K562 (cell line): ENCODE measurements around the gene CDAN1. TPM values are rescaled to one million over a fixed set of nuclear protein-coding genes. Genes with fewer than 3 reads are reported as not detected.

Experiments used
- ATAC-seq: fragments of 200-7000 bp; cut with Tn5 transposase; 3 replicates; pipeline ENCODE4 v1.9.1; 2020; ENCODE audit warnings: moderate library complexity
- BruUV-seq: library from RNA; stranded (reverse); fragments of 400-500 nt; replicated peaks from 2 replicates; lab custom pipeline; 2021; lab: Mats Ljungman, UMichigan
- CTCF ChIA-PET: fragments of 300-600 bp; formaldehyde crosslinking; extraction: SDS; loops from one replicate; lab custom pipeline; 2021; ENCODE audit warnings: low intra/inter-chr PET ratio; lab: Yijun Ruan, JAX
- POLR2A ChIA-PET: fragments of 300-600, 350-650 bp; sonication (Branson Sonifier 250); formaldehyde crosslinking; extraction: SDS; loops from one replicate; lab custom pipeline; 2021; ENCODE audit warnings: antibody characterized with exemption, inconsistent platforms; lab: Yijun Ruan, JAX
- DNase-seq, 4 experiments: peaks; one replicate each; pipeline versions ENCODE4 v3.0.0 to v3.0.0-alpha.2; 2011 to 2018; ENCODE audit warnings: low spot score in 3 of 4, mixed read lengths in 3 of 4; ENCODE audit errors: extremely low read depth in 1 of 4
- FAIRE-seq: peaks from 2 replicates; lab custom pipeline; 2011; peaks lifted over from hg19 to GRCh38; lab: Jason Lieb, UNC
- H2AFZ ChIP-seq: 2 replicates; pipeline ENCODE4 v1.6.0; 2011; ENCODE audit warnings: low read depth, low read length, control low read depth, inconsistent platforms
- H3K27ac ChIP-seq: fragments of 200-600 bp; 3 replicates; pipeline ENCODE4 v1.8.0; 2011; ENCODE audit warnings: low read depth, mild to moderate bottlenecking, control low read depth, inconsistent platforms, low read length, moderate library complexity, mixed read lengths; ENCODE audit errors: extremely low read depth
- H3K27me3 ChIP-seq, 2 experiments: fragments of 300-600 bp in 1 of 2; 2 replicates in 1 of 2; 3 replicates in 1 of 2; pipeline versions ENCODE4 v1.6.0 to v1.8.0; 2011; ENCODE audit warnings: inconsistent platforms in 2 of 2, low read length in 2 of 2, mild to moderate bottlenecking in 1 of 2, mixed read lengths in 1 of 2, moderate library complexity in 1 of 2; ENCODE audit not compliant: control insufficient read depth in 2 of 2, insufficient read depth in 2 of 2
- H3K36me3 ChIP-seq: fragments of 300-600 bp; 3 replicates; pipeline ENCODE4 v1.8.0; 2011; ENCODE audit warnings: mild to moderate bottlenecking, low read length, inconsistent platforms; ENCODE audit not compliant: control insufficient read depth, insufficient read depth
- H3K4me1 ChIP-seq, 2 experiments: fragments of 200-600 bp in 1 of 2; replicated peaks in 1 of 2; 2 replicates in 1 of 2; 3 replicates in 1 of 2; pipeline versions ENCODE4 v1.5.1 to v1.8.0; 2011; ENCODE audit warnings: inconsistent platforms in 2 of 2, low read length in 2 of 2, mild to moderate bottlenecking in 1 of 2, mixed read lengths in 1 of 2, moderate library complexity in 1 of 2; ENCODE audit not compliant: control insufficient read depth in 2 of 2, insufficient read depth in 2 of 2
- H3K4me2 ChIP-seq: 2 replicates; pipeline ENCODE4 v1.6.1; 2011; ENCODE audit warnings: low read length, control low read depth, inconsistent platforms, mixed read lengths; ENCODE audit not compliant: insufficient read depth
- H3K4me3 ChIP-seq: fragments of 200-600 bp; sonication (generic), shearing (Covaris generic); 2 replicates; pipeline ENCODE4 v1.5.1; 2016; ENCODE audit warnings: control low read depth, inconsistent platforms
- H3K79me2 ChIP-seq: fragments of 200-600 bp; 3 replicates; pipeline ENCODE4 v1.8.0; 2011; ENCODE audit warnings: low read length, inconsistent platforms; ENCODE audit not compliant: control insufficient read depth, insufficient read depth
- H3K9ac ChIP-seq, 2 experiments: 2 replicates each; pipeline versions ENCODE4 v1.6.0 to v1.6.1; 2011; ENCODE audit warnings: low read depth in 2 of 2, low read length in 2 of 2, control low read depth in 1 of 2, inconsistent platforms in 1 of 2, mild to moderate bottlenecking in 1 of 2, mixed read lengths in 1 of 2; ENCODE audit not compliant: insufficient read depth in 1 of 2
- H3K9me1 ChIP-seq: one replicate; pipeline ENCODE4 v1.6.0; 2011; ENCODE audit warnings: inconsistent platforms, mild to moderate bottlenecking, low read length, moderate library complexity; ENCODE audit not compliant: control insufficient read depth, insufficient read depth
- H3K9me3 ChIP-seq: replicated peaks from 2 replicates; pipeline ENCODE4 v1.5.1; 2011; ENCODE audit warnings: low read depth, low read length, inconsistent platforms; ENCODE audit not compliant: control insufficient read depth, insufficient read depth
- H4K20me1 ChIP-seq: replicated peaks from 2 replicates; pipeline ENCODE4 v1.6.1; 2011; ENCODE audit warnings: low read length, inconsistent platforms, mixed read lengths; ENCODE audit not compliant: control insufficient read depth, insufficient read depth
- EP400 ChIP-seq: fragments of 450-650 bp; IDR thresholded peaks from 2 replicates; pipeline ENCODE4 v1.6.1; 2017; ENCODE audit warnings: antibody characterized with exemption, mild to moderate bottlenecking, moderate library complexity
- KHSRP ChIP-seq: fragments of 450-650 bp; IDR thresholded peaks from 2 replicates; pipeline ENCODE4 v1.6.1; 2017
- NFIC ChIP-seq: fragments of 450-650 bp; IDR thresholded peaks from 2 replicates; pipeline ENCODE4 v1.6.1; 2017; ENCODE audit warnings: mild to moderate bottlenecking, inconsistent platforms
- WGBS: fragments of 100-300 bp; shearing (Covaris generic); methylation state at CpG from one replicate; pipeline ENCODE4 v1.1.6; 2016; ENCODE audit warnings: low coverage, mixed read lengths; ENCODE audit not compliant: insufficient coverage; ENCODE audit errors: missing lambda C conversion rate; 5-methylcytosine and 5-hydroxymethylcytosine counted together
- in situ Hi-C: fragments of 300-500 bp; cut with MboI; formaldehyde crosslinking; loops from 4 replicates; pipeline ENCODE4 v1.15.0; 2018; ENCODE audit warnings: inconsistent platforms, mixed read lengths
- intact Hi-C: fragments of 100-400 bp; cut with micrococcal nuclease; formaldehyde crosslinking; loops from 2 replicates; pipeline ENCODE4 v1.14.2; 2022
- polyA plus RNA-seq, 8 experiments: library from polyadenylated mRNA; depleted of rRNA in 4 of 8; stranded (reverse) in 5 of 8; unstranded in 3 of 8; fragments of >200 nt; fragmentation: Nextera tagmentation in 2 of 8; fragmentation: Illumina TruSeq in 1 of 8; extraction: Ambion mirVana in 2 of 8; extraction: Trizol in 1 of 8; gene quantifications; 2 replicates each; pipeline versions ENCODE4 v1.2.1 to v1.2.3, GENCODE V29; 2011 to 2014; ENCODE audit warnings: inconsistent platforms in 1 of 8, missing spikeins in 1 of 8
- total RNA-seq, 7 experiments: library from RNA; depleted of rRNA in 6 of 7; stranded (reverse); fragments of >200 nt in 6 of 7; fragmentation: Illumina TruSeq in 2 of 7; extraction: Trizol in 2 of 7; gene quantifications; 2 replicates each; pipeline versions ENCODE4 v1.2.1 to v1.2.3, GENCODE V29; 2011 to 2021; ENCODE audit warnings: low replicate concordance in 1 of 7
- TF ChIP-seq, protein P1 (sequence below), 2 experiments: fragments of 450-650 bp in 1 of 2; sonication (generic) in 1 of 2; formaldehyde crosslinking in 1 of 2; IDR thresholded peaks; 2 replicates each; pipeline versions ENCODE4 v1.7.1 to v1.9.0; 2016 to 2022; ENCODE audit warnings: inconsistent platforms in 1 of 2, mild to moderate bottlenecking in 1 of 2, missing genetic modification reagents in 1 of 2

CDAN1 gene
- total and polyA plus RNA-seq, 9 of the 15 experiments (the other 6 are each of a cell fraction or from before 2014, with no cell fraction given): 1.6 to 34.4 (median 13.8) TPM

DNA sequence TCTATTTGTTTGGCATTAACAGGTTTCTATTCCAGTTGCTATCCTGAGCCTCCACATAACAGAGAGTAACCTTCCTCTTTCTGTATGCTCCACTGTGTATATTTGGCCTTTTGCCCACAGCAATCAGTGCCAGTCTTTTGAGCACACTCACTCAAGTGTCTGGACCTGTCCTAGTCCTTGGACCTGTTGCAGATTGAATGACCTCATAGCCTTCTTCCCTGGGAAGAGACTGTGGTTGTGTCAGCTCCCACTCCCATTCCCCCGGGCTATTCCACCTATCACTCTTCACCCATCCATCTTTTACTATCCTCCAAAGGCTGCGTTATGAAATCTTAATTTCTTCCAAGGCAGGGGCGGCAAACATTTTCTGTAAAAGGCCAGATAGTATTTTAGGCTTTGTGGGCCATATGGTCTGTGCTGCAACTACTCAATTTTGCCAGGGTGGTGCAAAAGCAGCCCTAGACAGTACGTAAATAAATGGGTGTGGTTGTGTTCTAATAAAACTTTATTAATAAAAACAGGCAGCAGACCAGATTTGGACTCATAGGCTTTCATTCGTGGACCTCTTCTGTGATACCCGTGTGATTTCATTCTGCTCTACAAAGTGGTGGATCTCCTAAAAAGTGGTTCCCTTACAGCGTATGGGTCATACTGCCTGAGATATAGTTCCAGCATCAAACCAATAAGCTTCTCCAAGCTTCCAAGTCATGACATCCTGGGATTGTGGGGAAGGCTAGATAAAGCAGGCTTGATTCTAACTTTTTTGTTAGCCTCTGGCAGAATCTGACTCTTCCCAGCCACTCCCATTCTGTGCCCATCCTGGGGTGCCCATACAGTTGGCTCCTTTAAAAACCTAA lies 57.4 kb downstream of the CDAN1 start:
- TF ChIP-seq NFIC (0 out of 2 replicates have a peak, but pooled peaks have one; percentile 11), KHSRP (no peak), EP400 (no peak)
- TF ChIP-seq, protein P1, sequence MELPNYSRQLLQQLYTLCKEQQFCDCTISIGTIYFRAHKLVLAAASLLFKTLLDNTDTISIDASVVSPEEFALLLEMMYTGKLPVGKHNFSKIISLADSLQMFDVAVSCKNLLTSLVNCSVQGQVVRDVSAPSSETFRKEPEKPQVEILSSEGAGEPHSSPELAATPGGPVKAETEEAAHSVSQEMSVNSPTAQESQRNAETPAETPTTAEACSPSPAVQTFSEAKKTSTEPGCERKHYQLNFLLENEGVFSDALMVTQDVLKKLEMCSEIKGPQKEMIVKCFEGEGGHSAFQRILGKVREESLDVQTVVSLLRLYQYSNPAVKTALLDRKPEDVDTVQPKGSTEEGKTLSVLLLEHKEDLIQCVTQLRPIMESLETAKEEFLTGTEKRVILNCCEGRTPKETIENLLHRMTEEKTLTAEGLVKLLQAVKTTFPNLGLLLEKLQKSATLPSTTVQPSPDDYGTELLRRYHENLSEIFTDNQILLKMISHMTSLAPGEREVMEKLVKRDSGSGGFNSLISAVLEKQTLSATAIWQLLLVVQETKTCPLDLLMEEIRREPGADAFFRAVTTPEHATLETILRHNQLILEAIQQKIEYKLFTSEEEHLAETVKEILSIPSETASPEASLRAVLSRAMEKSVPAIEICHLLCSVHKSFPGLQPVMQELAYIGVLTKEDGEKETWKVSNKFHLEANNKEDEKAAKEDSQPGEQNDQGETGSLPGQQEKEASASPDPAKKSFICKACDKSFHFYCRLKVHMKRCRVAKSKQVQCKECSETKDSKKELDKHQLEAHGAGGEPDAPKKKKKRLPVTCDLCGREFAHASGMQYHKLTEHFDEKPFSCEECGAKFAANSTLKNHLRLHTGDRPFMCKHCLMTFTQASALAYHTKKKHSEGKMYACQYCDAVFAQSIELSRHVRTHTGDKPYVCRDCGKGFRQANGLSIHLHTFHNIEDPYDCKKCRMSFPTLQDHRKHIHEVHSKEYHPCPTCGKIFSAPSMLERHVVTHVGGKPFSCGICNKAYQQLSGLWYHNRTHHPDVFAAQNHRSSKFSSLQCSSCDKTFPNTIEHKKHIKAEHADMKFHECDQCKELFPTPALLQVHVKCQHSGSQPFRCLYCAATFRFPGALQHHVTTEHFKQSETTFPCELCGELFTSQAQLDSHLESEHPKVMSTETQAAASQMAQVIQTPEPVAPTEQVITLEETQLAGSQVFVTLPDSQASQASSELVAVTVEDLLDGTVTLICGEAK (IDR thresholded peaks at IDR 0.05): peak; percentile 93
- TF ChIP-seq, protein P1 (CRISPR knock-in tag; IDR thresholded peaks at IDR 0.05): peak; percentile 82
- in situ Hi-C loops: no loop called here
- no TSS peak for BruUV-seq
- ChIA-PET POLR2A (interaction anchor here (0.8 to 1.6 kb wide), 5 partner anchors 9 to 40 kb away, joined by 3 to 5 read pairs (median 3); no protein-coding TSS in a partner anchor), CTCF (no interaction called here)
- H2AFZ ChIP-seq: no peak overlapping the region
- WGBS: 61% methylated on average over 7 of the region's 7 CpGs
- H4K20me1 ChIP-seq: no peaks in the 10 kb centered on the region; the same call in none of the 2 replicates
- ATAC-seq (no peak), DNase-seq (no peak), FAIRE-seq (no peak)
- H3K4me1 ChIP-seq: no peaks in the 10 kb centered on the region
- H3K36me3 ChIP-seq: peaks cover 5% of the 10 kb centered on the region; the same call in 1 of the 3 replicates
- no peaks in the 10 kb centered on the region for H3K9me1 ChIP-seq
- H3K9me3 ChIP-seq: no peaks in the 10 kb centered on the region
- no peaks in the 10 kb centered on the region for H3K79me2 ChIP-seq
- H3K27me3 ChIP-seq: no peaks in the 10 kb centered on the region
- H3K4me2 ChIP-seq: no peak overlapping the region
- H3K9ac ChIP-seq: no peak overlapping the region
- intact Hi-C loops: no loop called here
- H3K4me3 ChIP-seq: no peak overlapping the region
- no peak overlapping the region for H3K27ac ChIP-seq
